ENCODE data around the gene CACNA1C. TPM values are rescaled to one million over a fixed set of nuclear protein-coding genes. Genes with fewer than 3 reads are reported as not detected.
A peak's percentile ranks its signal among the peaks of the same experiment; 100 is the strongest.

CACNA1C gene
- total RNA-seq, 1 donor from 2014 or later: 102 TPM

GRCh38 chr12:2108166-2108565 lies 55.4 kb downstream of the CACNA1C start:
- Histone ChIP-seq H3K4me3 (no peak overlapping the region), H3K9me3 (no peaks in the 10 kb centered on the region), H3K27me3 (no peaks in the 10 kb centered on the region), H3K36me3 (no peaks in the 10 kb centered on the region), H3K27ac (peak overlapping the region in 1 of 2 donors; percentile 49), H3K4me1 (peaks cover 12 to 37% of the 10 kb centered on the region in 2 donors)
- DNase-seq (ENCODE audit: low spot score in 2 of 2): no peak
- intact Hi-C loops (cut with DNase I): no loop called here
- TF ChIP-seq, protein P1, sequence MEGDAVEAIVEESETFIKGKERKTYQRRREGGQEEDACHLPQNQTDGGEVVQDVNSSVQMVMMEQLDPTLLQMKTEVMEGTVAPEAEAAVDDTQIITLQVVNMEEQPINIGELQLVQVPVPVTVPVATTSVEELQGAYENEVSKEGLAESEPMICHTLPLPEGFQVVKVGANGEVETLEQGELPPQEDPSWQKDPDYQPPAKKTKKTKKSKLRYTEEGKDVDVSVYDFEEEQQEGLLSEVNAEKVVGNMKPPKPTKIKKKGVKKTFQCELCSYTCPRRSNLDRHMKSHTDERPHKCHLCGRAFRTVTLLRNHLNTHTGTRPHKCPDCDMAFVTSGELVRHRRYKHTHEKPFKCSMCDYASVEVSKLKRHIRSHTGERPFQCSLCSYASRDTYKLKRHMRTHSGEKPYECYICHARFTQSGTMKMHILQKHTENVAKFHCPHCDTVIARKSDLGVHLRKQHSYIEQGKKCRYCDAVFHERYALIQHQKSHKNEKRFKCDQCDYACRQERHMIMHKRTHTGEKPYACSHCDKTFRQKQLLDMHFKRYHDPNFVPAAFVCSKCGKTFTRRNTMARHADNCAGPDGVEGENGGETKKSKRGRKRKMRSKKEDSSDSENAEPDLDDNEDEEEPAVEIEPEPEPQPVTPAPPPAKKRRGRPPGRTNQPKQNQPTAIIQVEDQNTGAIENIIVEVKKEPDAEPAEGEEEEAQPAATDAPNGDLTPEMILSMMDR (IDR thresholded peaks at IDR 0.05): no peak

DNA sequence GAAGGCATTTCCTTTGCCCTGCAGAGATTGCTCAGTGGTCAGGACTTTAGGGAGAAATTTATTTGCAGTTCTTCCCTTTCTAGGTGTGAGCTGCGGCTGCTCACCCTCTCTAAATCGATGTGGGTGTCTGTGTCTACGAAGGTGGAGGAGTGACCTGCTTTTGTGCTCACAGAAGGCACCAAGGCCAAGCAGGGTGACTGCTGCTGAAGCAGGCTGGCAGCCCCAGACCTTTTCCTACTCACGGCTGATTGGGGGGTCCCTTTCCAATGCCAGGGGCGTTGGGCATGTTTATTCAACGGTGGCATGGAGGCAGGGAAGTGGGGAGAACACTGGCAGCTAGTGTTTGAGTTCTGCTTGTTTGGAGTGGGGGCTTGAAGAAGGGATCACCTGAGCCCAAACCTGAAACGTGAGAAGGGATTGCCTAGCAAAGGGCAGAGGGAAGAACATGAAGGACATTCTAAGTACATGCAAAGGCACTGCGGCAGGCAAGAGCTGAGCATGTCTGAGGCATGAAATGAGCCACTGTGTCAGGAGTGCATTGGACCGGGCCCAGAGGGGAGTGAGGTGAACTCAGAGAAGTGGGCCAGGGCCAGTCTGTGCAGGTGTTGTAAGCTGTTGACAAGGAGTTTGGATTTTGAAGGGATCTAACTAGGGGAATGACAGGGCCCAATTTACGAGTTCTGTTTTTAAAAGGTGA lies 56.3 kb downstream of the CACNA1C start:
- Histone ChIP-seq H3K36me3 (no peaks in the 10 kb centered on the region), H3K4me1 (peaks cover 12 to 47% of the 10 kb centered on the region in 2 donors), H3K27ac (peak overlapping the region; percentile 3 to 75), H3K27me3 (no peaks in the 10 kb centered on the region), H3K9me3 (no peaks in the 10 kb centered on the region), H3K4me3 (no peak overlapping the region)
- TF ChIP-seq, protein P1 (IDR thresholded peaks at IDR 0.05): no peak
- DNase-seq (ENCODE audit: low spot score in 2 of 2): no peak
- intact Hi-C loops (cut with DNase I): no loop called here

DNA sequence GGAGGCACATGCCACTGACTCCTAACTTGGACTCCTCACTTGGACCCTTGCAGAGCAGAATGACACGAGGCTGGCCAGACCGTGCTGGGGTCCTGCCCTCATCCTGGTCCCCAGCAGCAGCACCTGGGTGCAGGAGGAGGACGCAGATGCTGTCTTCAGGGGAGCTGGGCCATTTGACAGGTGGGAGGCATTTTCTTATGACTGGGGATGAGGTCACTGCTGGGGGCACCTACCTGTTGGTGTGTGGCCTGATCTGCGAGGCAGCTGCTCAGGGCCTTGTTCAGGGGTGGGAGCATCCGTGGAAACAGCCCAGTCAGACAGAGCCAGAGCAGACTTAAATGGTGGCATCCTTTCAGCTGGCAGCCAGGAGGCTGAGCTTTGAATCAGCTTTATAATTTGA lies 57.3 kb downstream of the CACNA1C start:
- Histone ChIP-seq H3K4me1 (peaks cover 12 to 47% of the 10 kb centered on the region in 2 donors), H3K9me3 (no peaks in the 10 kb centered on the region), H3K27me3 (no peaks in the 10 kb centered on the region), H3K4me3 (no peak overlapping the region), H3K36me3 (peaks cover 1% of the 10 kb centered on the region in 2 donors), H3K27ac (peak overlapping the region; percentile 72 to 75)
- intact Hi-C loops (cut with DNase I): no loop called here
- no peak for DNase-seq (ENCODE audit: low spot score in 2 of 2)
- TF ChIP-seq, protein P1 (IDR thresholded peaks at IDR 0.05): no peak

GRCh38 chr12:2110849-2111566 lies 58.2 kb downstream of the CACNA1C start:
- H3K4me1 ChIP-seq: peaks cover 12 to 47% of the 10 kb centered on the region in 2 donors
- no peaks in the 10 kb centered on the region for H3K27me3 ChIP-seq
- TF ChIP-seq, protein P1 (IDR thresholded peaks at IDR 0.05): no peak
- H3K4me3 ChIP-seq: peak overlapping the region; percentile 35 to 37
- H3K27ac ChIP-seq: peak overlapping the region; percentile 72 to 75
- H3K9me3 ChIP-seq: no peaks in the 10 kb centered on the region
- intact Hi-C loops (cut with DNase I): no loop called here
- DNase-seq (ENCODE audit: low spot score in 2 of 2): peak in 1 of 2 donors; percentile 72
- peaks cover 6 to 9% of the 10 kb centered on the region in 2 donors for H3K36me3 ChIP-seq

DNA sequence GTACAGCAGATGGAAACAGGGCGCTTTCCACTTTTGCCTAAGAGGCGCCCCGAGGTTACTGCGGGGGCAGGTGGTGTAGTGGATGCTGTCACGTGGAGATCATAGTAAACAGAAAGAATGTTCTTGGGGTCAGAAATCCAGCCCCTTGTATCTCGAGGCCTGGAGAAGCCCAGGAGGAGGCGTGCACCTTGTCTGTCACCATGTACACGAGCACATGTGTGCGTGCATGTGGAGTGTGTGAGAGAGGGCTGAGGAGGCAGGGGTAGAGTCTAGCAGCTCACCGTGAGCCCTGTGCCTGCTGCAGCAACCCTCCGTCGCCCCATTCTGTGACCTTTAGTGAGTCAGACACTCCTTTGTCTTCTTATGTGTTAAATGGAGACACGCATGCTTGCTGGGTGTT lies 59.0 kb downstream of the CACNA1C start:
- intact Hi-C loops (cut with DNase I): no loop called here
- peaks cover 12 to 48% of the 10 kb centered on the region in 2 donors for H3K4me1 ChIP-seq

More for the DNA sequence above, 59.0 kb downstream of the CACNA1C start:
- DNase-seq (ENCODE audit: low spot score in 2 of 2): no peak
- Histone ChIP-seq H3K27ac (peak overlapping the region; percentile 72 to 75), H3K4me3 (no peak overlapping the region), H3K36me3 (peaks cover 6 to 14% of the 10 kb centered on the region in 2 donors), H3K9me3 (no peaks in the 10 kb centered on the region), H3K27me3 (no peaks in the 10 kb centered on the region)
- TF ChIP-seq, protein P1 (IDR thresholded peaks at IDR 0.05): no peak
